Measurements from ENCODE around the gene MGAT4C.

The MGAT4C gene

GRCh38 chr12:86261578-86261977, 5.4 kb upstream of the MGAT4C start:
- Histone ChIP-seq H3K4me1 (ENCODE audit: control insufficient read depth, insufficient read depth, low read length, poor library complexity, severe bottlenecking) (no peaks in the 10 kb centered on the region), H3K27me3 (replicated peaks; ENCODE audit: control insufficient read depth, insufficient read depth, low read length, poor library complexity, severe bottlenecking) (no peaks in the 10 kb centered on the region), H3K27ac (ENCODE audit: insufficient read depth, low read length, poor library complexity, severe bottlenecking) (no peak overlapping the region), H3K9me3 (ENCODE audit: control insufficient read depth, low read length) (no peaks in the 10 kb centered on the region), H3K4me3 (ENCODE audit: insufficient read depth, low read depth, low read length, poor library complexity, severe bottlenecking) (no peak overlapping the region), H3K36me3 (ENCODE audit: control insufficient read depth, insufficient read depth, low read length) (no peaks in the 10 kb centered on the region)
- no peak for DNase-seq

- Histone ChIP-seq H3K27ac (ENCODE audit: insufficient read depth, low read length, poor library complexity, severe bottlenecking) (no peak overlapping the region), H3K4me3 (ENCODE audit: insufficient read depth, low read depth, low read length, poor library complexity, severe bottlenecking) (no peak overlapping the region), H3K36me3 (ENCODE audit: control insufficient read depth, insufficient read depth, low read length) (no peaks in the 10 kb centered on the region), H3K9me3 (ENCODE audit: control insufficient read depth, low read length) (no peaks in the 10 kb centered on the region), H3K4me1 (ENCODE audit: control insufficient read depth, insufficient read depth, low read length, poor library complexity, severe bottlenecking) (no peaks in the 10 kb centered on the region), H3K27me3 (replicated peaks; ENCODE audit: control insufficient read depth, insufficient read depth, low read length, poor library complexity, severe bottlenecking) (no peaks in the 10 kb centered on the region)
- DNase-seq, result no peak
Measured at GRCh38 chr12:86261142-86261541, 5.0 kb upstream of the MGAT4C start.

GRCh38 chr12:86260183-86260582, 4.0 kb upstream of the MGAT4C start:
- Histone ChIP-seq H3K9me3 (ENCODE audit: control insufficient read depth, low read length) (no peaks in the 10 kb centered on the region), H3K27ac (ENCODE audit: insufficient read depth, low read length, poor library complexity, severe bottlenecking) (no peak overlapping the region), H3K4me3 (ENCODE audit: insufficient read depth, low read depth, low read length, poor library complexity, severe bottlenecking) (no peak overlapping the region), H3K4me1 (ENCODE audit: control insufficient read depth, insufficient read depth, low read length, poor library complexity, severe bottlenecking) (no peaks in the 10 kb centered on the region), H3K27me3 (replicated peaks; ENCODE audit: control insufficient read depth, insufficient read depth, low read length, poor library complexity, severe bottlenecking) (no peaks in the 10 kb centered on the region), H3K36me3 (ENCODE audit: control insufficient read depth, insufficient read depth, low read length) (no peaks in the 10 kb centered on the region)
- no peak for DNase-seq

- H3K27ac ChIP-seq (ENCODE audit: insufficient read depth, low read length, poor library complexity, severe bottlenecking), result no peak overlapping the region
- no peak overlapping the region for H3K4me3 ChIP-seq (ENCODE audit: insufficient read depth, low read depth, low read length, poor library complexity, severe bottlenecking)
- no peaks in the 10 kb centered on the region for H3K9me3 ChIP-seq (ENCODE audit: control insufficient read depth, low read length)
- no peaks in the 10 kb centered on the region for H3K27me3 ChIP-seq (replicated peaks; ENCODE audit: control insufficient read depth, insufficient read depth, low read length, poor library complexity, severe bottlenecking)
- no peak for DNase-seq
- no peaks in the 10 kb centered on the region for H3K4me1 ChIP-seq (ENCODE audit: control insufficient read depth, insufficient read depth, low read length, poor library complexity, severe bottlenecking)
- no peaks in the 10 kb centered on the region for H3K36me3 ChIP-seq (ENCODE audit: control insufficient read depth, insufficient read depth, low read length)
Measured at GRCh38 chr12:86257134-86257533, 943 bp upstream of the MGAT4C start.

- Histone ChIP-seq H3K27me3 (replicated peaks; ENCODE audit: control insufficient read depth, insufficient read depth, low read length, poor library complexity, severe bottlenecking) (no peaks in the 10 kb centered on the region), H3K36me3 (ENCODE audit: control insufficient read depth, insufficient read depth, low read length) (no peaks in the 10 kb centered on the region), H3K27ac (ENCODE audit: insufficient read depth, low read length, poor library complexity, severe bottlenecking) (no peak overlapping the region), H3K4me1 (ENCODE audit: control insufficient read depth, insufficient read depth, low read length, poor library complexity, severe bottlenecking) (no peaks in the 10 kb centered on the region), H3K9me3 (ENCODE audit: control insufficient read depth, low read length) (no peaks in the 10 kb centered on the region), H3K4me3 (ENCODE audit: insufficient read depth, low read depth, low read length, poor library complexity, severe bottlenecking) (no peak overlapping the region)
- no peak for DNase-seq
Measured at GRCh38 chr12:86254399-86255107, 1.6 kb downstream of the MGAT4C start.

GRCh38 chr12:86249851-86250250, 6.3 kb downstream of the MGAT4C start:
- Histone ChIP-seq H3K4me3 (ENCODE audit: insufficient read depth, low read depth, low read length, poor library complexity, severe bottlenecking) (no peak overlapping the region), H3K36me3 (ENCODE audit: control insufficient read depth, insufficient read depth, low read length) (no peaks in the 10 kb centered on the region), H3K27me3 (replicated peaks; ENCODE audit: control insufficient read depth, insufficient read depth, low read length, poor library complexity, severe bottlenecking) (no peaks in the 10 kb centered on the region), H3K9me3 (ENCODE audit: control insufficient read depth, low read length) (no peaks in the 10 kb centered on the region), H3K27ac (ENCODE audit: insufficient read depth, low read length, poor library complexity, severe bottlenecking) (no peak overlapping the region), H3K4me1 (ENCODE audit: control insufficient read depth, insufficient read depth, low read length, poor library complexity, severe bottlenecking) (no peaks in the 10 kb centered on the region)
- DNase-seq, result no peak

- no peaks in the 10 kb centered on the region for H3K9me3 ChIP-seq (ENCODE audit: control insufficient read depth, low read length)
- H3K27ac ChIP-seq (ENCODE audit: insufficient read depth, low read length, poor library complexity, severe bottlenecking), result no peak overlapping the region
- no peaks in the 10 kb centered on the region for H3K36me3 ChIP-seq (ENCODE audit: control insufficient read depth, insufficient read depth, low read length)
- no peaks in the 10 kb centered on the region for H3K27me3 ChIP-seq (replicated peaks; ENCODE audit: control insufficient read depth, insufficient read depth, low read length, poor library complexity, severe bottlenecking)
- H3K4me3 ChIP-seq (ENCODE audit: insufficient read depth, low read depth, low read length, poor library complexity, severe bottlenecking), result no peak overlapping the region
- H3K4me1 ChIP-seq (ENCODE audit: control insufficient read depth, insufficient read depth, low read length, poor library complexity, severe bottlenecking), result no peaks in the 10 kb centered on the region
- no peak for DNase-seq
Measured at GRCh38 chr12:86249276-86249675, 6.9 kb downstream of the MGAT4C start.

GRCh38 chr12:86247871-86248270, 8.3 kb downstream of the MGAT4C start:
- Histone ChIP-seq H3K9me3 (ENCODE audit: control insufficient read depth, low read length) (no peaks in the 10 kb centered on the region), H3K27ac (ENCODE audit: insufficient read depth, low read length, poor library complexity, severe bottlenecking) (no peak overlapping the region), H3K4me3 (ENCODE audit: insufficient read depth, low read depth, low read length, poor library complexity, severe bottlenecking) (no peak overlapping the region), H3K27me3 (replicated peaks; ENCODE audit: control insufficient read depth, insufficient read depth, low read length, poor library complexity, severe bottlenecking) (no peaks in the 10 kb centered on the region), H3K36me3 (ENCODE audit: control insufficient read depth, insufficient read depth, low read length) (no peaks in the 10 kb centered on the region), H3K4me1 (ENCODE audit: control insufficient read depth, insufficient read depth, low read length, poor library complexity, severe bottlenecking) (no peaks in the 10 kb centered on the region)
- DNase-seq, result no peak

GRCh38 chr12:86241600-86241999, 14.6 kb downstream of the MGAT4C start:
- Histone ChIP-seq H3K36me3 (ENCODE audit: control insufficient read depth, insufficient read depth, low read length) (no peaks in the 10 kb centered on the region), H3K4me3 (ENCODE audit: insufficient read depth, low read depth, low read length, poor library complexity, severe bottlenecking) (no peak overlapping the region), H3K27me3 (replicated peaks; ENCODE audit: control insufficient read depth, insufficient read depth, low read length, poor library complexity, severe bottlenecking) (no peaks in the 10 kb centered on the region)

GRCh38 chr12:86234316-86234855, 21.8 kb downstream of the MGAT4C start:
- DNase-seq, result no peak
- Histone ChIP-seq H3K27ac (ENCODE audit: insufficient read depth, low read length, poor library complexity, severe bottlenecking) (no peak overlapping the region), H3K27me3 (replicated peaks; ENCODE audit: control insufficient read depth, insufficient read depth, low read length, poor library complexity, severe bottlenecking) (no peaks in the 10 kb centered on the region), H3K4me3 (ENCODE audit: insufficient read depth, low read depth, low read length, poor library complexity, severe bottlenecking) (no peak overlapping the region), H3K4me1 (ENCODE audit: control insufficient read depth, insufficient read depth, low read length, poor library complexity, severe bottlenecking) (no peaks in the 10 kb centered on the region), H3K9me3 (ENCODE audit: control insufficient read depth, low read length) (no peaks in the 10 kb centered on the region), H3K36me3 (ENCODE audit: control insufficient read depth, insufficient read depth, low read length) (no peaks in the 10 kb centered on the region)

More at GRCh38 chr12:86241600-86241999, 14.6 kb downstream of the MGAT4C start:
- H3K9me3 ChIP-seq (ENCODE audit: control insufficient read depth, low read length), result no peaks in the 10 kb centered on the region
- no peak for DNase-seq
- no peak overlapping the region for H3K27ac ChIP-seq (ENCODE audit: insufficient read depth, low read length, poor library complexity, severe bottlenecking)
- no peaks in the 10 kb centered on the region for H3K4me1 ChIP-seq (ENCODE audit: control insufficient read depth, insufficient read depth, low read length, poor library complexity, severe bottlenecking)
